ENCODE data around the gene CHCHD6.
A peak's percentile ranks its signal among the peaks of the same experiment; 100 is the strongest.

The CHCHD6 gene

GRCh38 chr3:126743781-126744180, 39.7 kb downstream of the CHCHD6 start:
- DNase-seq (ENCODE audit: low read depth), result no peak

GRCh38 chr3:126745760-126746394, 41.8 kb downstream of the CHCHD6 start:
- DNase-seq (ENCODE audit: low read depth), result no peak

GRCh38 chr3:126746395-126747177, 42.5 kb downstream of the CHCHD6 start:
- no peak for DNase-seq (ENCODE audit: low read depth)

- DNase-seq (ENCODE audit: low read depth), result no peak
Measured at GRCh38 chr3:126747768-126748167, 43.7 kb downstream of the CHCHD6 start.

GRCh38 chr3:126748701-126749546, 44.9 kb downstream of the CHCHD6 start:
- no peak for DNase-seq (ENCODE audit: low read depth)

GRCh38 chr3:126749547-126749875, 45.5 kb downstream of the CHCHD6 start:
- no peak for DNase-seq (ENCODE audit: low read depth)

- no peak for DNase-seq (ENCODE audit: low read depth)
Measured at GRCh38 chr3:126749931-126750755, 46.1 kb downstream of the CHCHD6 start.

- DNase-seq (ENCODE audit: low read depth), result no peak
Measured at GRCh38 chr3:126750756-126751121, 46.7 kb downstream of the CHCHD6 start.

- DNase-seq (ENCODE audit: low read depth), result no peak
Measured at GRCh38 chr3:126751611-126752302, 47.7 kb downstream of the CHCHD6 start.

- peak; percentile 69 for DNase-seq (ENCODE audit: low read depth)
Measured at GRCh38 chr3:126752303-126753190, 48.5 kb downstream of the CHCHD6 start.

GRCh38 chr3:126753191-126754160, 49.4 kb downstream of the CHCHD6 start:
- peak; percentile 78 for DNase-seq (ENCODE audit: low read depth)

- DNase-seq (ENCODE audit: low read depth), result no peak
Measured at GRCh38 chr3:126755866-126756265, 51.8 kb downstream of the CHCHD6 start.

GRCh38 chr3:126758026-126758425, 54.0 kb downstream of the CHCHD6 start:
- DNase-seq (ENCODE audit: low read depth), result no peak

GRCh38 chr3:126758882-126759281, 54.8 kb downstream of the CHCHD6 start:
- DNase-seq (ENCODE audit: low read depth), result no peak

GRCh38 chr3:126760541-126760940, 56.5 kb downstream of the CHCHD6 start:
- no peak for DNase-seq (ENCODE audit: low read depth)

- no peak for DNase-seq (ENCODE audit: low read depth)
Measured at GRCh38 chr3:126763035-126763434, 59.0 kb downstream of the CHCHD6 start.

- no peak for DNase-seq (ENCODE audit: low read depth)
Measured at GRCh38 chr3:126765187-126766069, 61.4 kb downstream of the CHCHD6 start.

- no peak for DNase-seq (ENCODE audit: low read depth)
Measured at GRCh38 chr3:126766653-126767052, 62.6 kb downstream of the CHCHD6 start.

Measured in fibroblast of gingiva (primary cell).